HG03095 (cell line): ENCODE results near the gene PPP1R18.

Experiments
- ATAC-seq: cut with Tn5 transposase; IDR thresholded peaks from one replicate; pipeline ENCODE4 v1.9.1; 2021; ENCODE audit warnings: moderate library complexity; ENCODE audit not compliant: unreplicated experiment

The PPP1R18 gene

DNA sequence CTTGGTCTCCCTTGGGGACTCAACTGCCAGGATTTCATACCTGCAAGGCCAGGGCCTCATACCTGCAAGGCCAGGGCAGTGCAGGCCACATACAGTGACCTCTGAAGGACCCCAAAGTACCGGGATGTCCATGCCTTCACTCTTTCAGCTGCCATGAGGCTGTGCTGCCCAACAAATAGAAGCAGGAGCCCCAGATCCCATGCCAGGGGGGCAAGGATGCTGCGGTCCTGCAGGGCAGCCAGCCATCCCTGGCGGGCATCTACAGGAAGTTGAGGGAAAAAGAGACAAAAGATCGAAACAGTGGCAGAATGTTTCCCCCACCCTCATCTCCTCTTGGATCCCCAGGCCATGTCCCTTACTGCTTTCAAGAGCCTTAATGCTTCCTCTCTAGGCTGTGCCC is 3.5 kb upstream of the PPP1R18 start:
- ATAC-seq, result no peak

- ATAC-seq, result no peak
Measured at GRCh38 chr6:30689022-30689865, 2.8 kb upstream of the PPP1R18 start.

- no peak for ATAC-seq
Measured at GRCh38 chr6:30688569-30688968, 2.1 kb upstream of the PPP1R18 start.

DNA sequence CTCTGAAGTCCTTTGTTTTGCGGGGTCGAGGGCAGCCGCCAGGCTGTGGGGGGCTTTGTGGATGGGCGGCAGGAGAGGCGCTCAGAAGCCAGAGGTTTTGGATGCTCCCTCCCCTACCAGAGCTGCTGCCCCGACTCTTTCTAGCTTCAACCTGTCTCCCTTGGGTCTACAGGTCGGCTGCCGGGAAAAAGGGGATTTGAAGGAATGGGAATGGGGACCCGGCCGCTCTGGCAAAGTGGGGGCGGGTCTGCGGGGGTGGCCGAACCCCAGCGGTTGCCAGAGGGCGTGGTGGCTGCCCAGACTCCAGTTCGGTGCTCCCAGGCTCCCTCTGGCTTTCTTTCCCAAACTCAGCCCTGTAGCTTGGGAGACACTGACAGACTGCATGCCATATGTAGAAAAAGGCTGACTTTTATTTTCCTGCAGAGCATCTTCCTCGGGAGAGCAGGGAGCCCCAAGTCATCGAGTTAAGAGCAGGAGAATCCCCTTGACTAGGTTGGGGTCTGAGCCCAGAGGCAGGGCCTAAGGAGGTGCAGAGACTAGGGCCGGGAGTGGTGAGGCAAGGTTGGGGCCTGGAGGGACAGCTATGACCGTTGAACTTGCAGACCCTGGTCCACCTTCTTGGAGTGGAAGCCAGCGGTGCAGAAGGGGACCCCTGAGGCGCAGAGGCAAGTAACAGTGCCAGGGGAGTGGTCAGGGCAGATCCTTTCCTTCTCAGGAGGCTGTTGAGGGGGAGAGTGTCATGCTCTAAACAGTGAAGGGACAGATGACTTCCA is 1.4 kb upstream of the PPP1R18 start:
- ATAC-seq, result no peak

DNA sequence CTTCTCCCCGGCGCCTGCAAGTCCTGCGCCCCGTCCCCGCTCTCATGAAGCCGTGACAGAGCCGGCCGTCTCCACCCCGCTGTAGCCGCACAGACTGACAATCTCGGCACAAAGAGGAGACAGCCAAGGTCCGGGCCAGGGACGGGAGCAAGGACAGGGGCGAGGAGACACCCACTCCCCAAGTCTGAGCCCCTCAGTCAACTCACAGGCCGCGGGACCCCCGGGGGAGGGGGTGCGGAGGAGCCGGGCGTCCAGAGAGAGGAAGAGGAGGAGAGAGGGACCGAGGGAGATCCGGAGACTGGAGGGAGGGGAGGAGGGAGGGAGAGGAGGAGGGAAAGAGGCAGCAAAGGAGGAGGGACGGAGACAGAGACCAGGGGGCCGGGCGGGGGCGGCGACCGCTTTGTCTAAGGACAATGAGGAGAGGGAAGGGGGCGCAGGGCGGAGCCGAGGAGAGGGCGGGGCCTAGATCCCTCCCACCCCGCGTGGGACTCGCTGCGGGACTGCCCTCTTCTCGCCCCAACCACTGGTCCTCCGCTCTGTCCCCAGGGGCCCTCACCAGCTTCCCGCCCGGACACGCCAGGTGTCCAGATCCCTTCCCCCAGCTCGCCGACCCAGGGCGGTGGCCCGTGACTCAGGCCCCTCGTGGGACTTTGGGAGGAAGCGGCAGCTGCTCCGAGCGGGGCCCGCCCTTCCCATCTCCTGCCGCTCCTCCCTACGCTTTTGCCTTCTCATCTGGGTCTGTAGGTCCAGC is 638 bp upstream of the PPP1R18 start:
- peak; percentile 42 for ATAC-seq

DNA sequence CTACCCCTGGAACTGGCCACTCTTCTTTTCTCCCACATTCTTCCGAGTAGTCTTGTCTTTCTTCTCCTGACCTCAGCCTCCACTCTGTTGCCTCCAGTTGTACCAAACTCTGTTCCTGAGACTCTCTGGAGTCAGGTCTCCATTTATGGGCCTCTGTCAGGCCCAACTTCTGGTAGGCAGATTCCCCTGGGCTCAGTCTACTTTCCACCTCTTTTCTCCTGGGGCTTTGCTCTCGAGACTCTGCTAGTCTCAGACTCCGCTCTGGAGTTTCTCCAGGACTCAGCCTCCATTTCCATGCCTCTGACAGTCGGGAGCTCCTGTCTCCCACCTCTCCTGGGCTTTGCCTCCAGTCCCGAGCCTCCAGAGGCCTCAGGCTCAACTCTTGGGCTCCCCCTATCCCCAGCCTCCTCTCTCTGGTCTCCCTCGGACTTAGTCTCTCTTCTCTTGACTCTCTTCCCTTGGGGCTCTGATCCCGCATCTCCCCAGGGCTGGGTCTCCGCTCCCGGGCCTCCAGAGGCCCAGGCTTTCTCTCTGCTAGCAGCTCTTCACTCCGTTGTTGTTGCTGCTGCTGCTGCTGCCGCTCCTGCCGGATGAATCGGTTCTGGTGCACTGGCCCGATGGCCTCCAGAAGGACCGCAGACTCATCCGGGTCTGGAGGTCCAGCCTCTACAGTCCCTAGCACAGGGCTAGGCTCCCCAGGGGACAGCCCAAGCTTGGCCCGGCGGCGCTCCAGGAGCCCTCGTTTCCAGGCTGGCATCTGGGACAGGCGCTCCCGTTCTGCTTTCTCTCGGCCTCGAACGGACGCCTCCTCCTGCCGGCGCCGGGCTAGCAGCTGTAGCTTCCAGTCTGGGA is 1.1 kb downstream of the PPP1R18 start:
- no peak for ATAC-seq

DNA sequence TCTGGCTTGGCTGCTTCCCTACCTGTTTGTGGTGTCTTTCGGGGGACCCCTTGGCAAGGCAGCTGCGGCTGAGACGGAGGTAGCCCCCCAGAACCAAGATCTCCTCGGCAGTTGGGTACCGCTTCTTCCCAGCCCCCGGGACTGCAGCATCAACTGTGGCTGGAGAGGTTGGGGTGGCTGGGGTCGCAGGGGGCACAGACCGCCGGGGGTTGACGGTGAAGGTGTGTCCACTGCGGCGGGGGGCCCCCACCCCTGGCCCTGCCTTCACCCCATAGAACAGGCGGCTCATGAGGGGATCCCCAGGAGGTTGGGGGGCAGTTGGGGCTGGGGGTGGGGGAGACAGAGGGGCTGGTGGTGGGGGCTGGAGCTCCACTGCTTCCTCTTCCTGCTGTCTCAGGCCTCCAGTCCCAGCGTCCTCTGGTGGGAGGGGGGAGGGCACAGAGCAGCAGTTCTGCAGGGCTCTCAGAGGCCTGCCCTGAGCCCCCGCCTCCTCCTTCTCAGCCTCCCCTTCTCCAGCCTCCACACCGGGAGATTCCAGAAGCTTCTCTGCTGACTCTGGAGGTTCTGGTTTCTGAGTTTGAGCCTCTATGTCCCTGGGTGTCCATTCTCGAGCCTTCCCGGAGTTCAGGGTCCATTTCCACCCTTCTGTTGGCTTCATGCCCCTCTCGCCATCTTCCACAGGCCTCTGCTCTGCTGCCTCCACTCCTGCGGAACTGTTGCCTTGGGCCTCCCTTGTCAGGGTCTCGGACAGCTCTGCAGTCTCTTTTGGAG is 1.9 kb downstream of the PPP1R18 start:
- ATAC-seq, result no peak

DNA sequence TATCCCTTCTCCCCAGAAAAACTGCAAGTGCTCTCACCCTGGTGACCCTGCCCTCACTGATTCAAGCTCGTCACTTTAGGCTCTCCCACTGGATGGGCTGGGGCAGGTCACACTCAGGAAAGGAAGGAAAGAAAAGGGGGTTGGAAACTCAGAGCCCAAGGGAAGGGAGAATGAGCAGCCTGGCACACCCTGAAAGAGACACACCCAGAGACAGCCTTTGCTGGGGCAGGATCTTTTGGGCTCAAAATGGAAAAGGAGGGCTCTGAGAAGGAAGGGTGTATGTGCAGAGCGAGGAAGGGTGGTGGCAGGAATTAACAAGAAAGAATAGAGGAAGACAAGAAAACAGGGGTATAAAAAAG is 2.5 kb downstream of the PPP1R18 start:
- no peak for ATAC-seq

GRCh38 chr6:30683183-30683979 is 3.1 kb downstream of the PPP1R18 start:
- no peak for ATAC-seq

- peak; percentile 44 for ATAC-seq
Measured at GRCh38 chr6:30682143-30683117, 4.0 kb downstream of the PPP1R18 start.

DNA sequence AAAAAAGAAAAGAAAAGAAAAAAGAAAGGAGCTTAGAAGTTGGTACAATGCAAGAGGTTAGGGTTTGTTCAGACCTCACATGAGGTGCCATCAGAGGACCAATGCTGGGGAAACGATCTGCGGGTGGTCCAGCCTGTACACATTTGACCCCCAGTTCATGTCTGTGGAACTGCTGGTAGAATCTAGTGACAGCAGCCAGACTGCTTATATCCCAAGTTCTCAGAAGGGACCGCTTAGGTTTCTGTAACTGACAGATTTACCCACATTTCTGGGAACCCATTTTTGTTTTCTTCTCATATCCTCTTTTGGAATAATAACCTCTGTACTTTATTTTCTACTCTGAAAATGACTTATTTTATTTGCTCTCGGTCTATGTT is 4.7 kb downstream of the PPP1R18 start:
- no peak for ATAC-seq

GRCh38 chr6:30679765-30680535 is 6.5 kb downstream of the PPP1R18 start:
- no peak for ATAC-seq

DNA sequence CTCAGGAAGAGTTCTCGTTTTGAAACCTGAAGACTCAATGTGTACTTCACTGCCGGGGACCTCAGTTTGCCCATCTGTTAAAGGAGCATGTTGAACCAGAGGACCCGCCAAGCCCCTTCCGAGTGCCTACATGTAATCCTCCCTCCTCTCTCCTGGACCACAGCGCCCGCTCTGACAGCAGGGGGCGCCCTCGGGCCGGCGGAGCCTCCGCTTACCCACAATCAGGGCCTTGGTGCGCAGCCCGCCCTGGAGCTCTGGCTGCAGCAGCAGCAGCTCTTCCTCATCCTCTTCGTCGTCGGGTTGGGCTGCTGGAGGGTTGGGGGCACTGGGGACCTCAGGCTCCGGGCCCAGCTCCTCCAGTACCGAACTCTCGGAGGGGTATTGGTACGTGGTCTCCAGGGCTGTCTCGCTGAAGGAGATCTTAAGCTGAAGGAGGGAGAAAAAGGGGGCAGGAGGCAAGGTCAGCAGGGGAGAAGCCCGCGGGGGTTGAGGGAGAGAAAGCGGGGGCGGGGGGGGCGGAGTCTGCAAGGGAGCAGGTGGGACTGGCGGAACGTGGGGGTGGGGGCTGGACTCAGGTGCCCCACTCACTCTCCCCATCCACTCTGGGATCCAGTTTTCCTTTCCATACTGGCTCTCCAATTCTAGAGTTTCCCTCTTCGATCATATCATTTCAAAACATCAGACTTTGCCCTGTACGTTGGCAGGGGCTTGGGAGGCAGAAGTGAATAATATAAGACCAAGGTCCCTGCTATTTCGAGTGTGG is 7.3 kb downstream of the PPP1R18 start:
- no peak for ATAC-seq

- no peak for ATAC-seq
Measured at GRCh38 chr6:30676660-30677285, 9.7 kb downstream of the PPP1R18 start.

DNA sequence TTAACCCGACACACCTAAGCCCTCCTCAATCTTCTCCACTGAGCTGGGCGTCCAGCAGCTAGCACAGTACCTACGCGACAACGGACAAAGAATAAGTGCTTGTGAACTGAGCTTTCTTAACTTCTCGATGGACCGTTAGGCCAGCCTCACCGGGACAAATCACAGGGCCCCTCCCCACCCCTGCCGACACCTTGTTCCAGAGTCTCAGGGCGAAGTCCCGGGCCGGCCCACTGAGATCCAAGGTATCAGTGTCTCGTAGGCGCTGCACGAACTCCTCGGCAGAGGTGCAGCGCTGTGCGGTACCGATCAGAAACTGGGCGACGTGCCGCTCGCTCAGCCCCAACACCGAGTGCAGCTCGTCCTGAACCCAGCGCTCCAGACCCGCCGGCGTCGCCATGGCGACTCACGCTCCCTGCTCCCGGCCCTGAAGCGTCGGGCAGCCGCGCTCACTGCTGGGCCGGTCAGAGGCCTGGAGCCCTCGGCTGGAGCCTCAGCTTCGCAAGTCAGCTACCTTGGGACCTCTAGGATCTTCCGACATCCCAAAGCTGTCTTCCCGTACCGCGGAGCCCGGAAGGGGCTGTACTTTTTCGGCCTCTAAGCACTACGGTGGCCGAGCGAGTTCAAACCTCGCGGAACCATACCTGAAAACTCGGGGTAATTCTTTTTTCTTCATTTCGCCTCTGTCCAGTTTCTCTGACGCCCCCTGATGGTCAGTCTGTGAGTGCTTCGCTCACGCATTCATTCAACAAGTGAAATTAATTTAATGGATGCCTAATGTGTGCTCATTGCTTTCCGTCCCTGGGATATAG is 13.8 kb downstream of the PPP1R18 start, which contains the start of gene DHX16:
DHX16 (minus strand) TSS at position 562 of the 809 bp plus-strand sequence; CDS start at position 397, 165 bp downstream.
- ATAC-seq, result peak; percentile 55
